Stimulated activated effector memory CD8-positive, alpha-beta T cell treated with anti-CD3 and anti-CD28 coated beads, Interleukin-12 subunit alpha, Interleukin-12 subunit beta, amount 100 ng/mL, for 72 hours (primary cell): ENCODE results near the gene EXOSC7.

ENCODE experiments used
- ATAC-seq: fragments of 150-1000 bp; cut with Tn5 transposase; 2 replicates; pipeline ENCODE4 v1.10.0; 2021
- DNase-seq, 2 donors: peaks; one replicate each; pipeline ENCODE4 v3.0.0; 2021 to 2022; ENCODE audit warnings: low spot score in 2 of 2
- H3K27ac Mint-ChIP-seq: one replicate; pipeline ENCODE4 v1.8.0; 2022; ENCODE audit warnings: mild to moderate bottlenecking, mixed read lengths
- H3K36me3 Mint-ChIP-seq: one replicate; pipeline ENCODE4 v1.8.0; 2022; ENCODE audit warnings: mild to moderate bottlenecking, mixed read lengths
- H3K4me1 Mint-ChIP-seq: one replicate; pipeline ENCODE4 v1.8.0; 2022; ENCODE audit warnings: mixed read lengths
- H3K4me3 Mint-ChIP-seq: one replicate; pipeline ENCODE4 v1.8.0; 2022; ENCODE audit warnings: mild to moderate bottlenecking, mixed read lengths
- H3K9me3 Mint-ChIP-seq: one replicate; pipeline ENCODE4 v1.8.0; 2022; ENCODE audit warnings: mixed read lengths

EXOSC7 gene

DNA sequence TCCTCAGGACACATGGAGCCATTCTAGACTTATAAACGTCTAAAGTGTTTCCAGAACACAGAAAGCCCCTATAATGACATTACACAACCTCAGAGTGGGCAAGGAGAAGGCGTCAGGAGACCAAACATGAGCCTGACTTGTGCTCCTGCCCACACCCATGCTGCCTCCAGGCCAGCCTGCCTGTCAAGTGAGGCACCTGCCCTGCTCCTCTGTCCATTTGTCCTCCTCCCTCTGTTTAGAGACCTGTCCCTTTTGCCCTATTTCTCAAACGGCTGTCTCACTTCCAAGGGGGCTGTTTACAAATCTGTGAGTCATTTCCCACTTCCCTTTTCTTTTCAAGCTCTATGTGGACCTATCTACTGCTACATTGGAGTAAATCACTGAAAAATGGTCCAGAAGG, 21.1 kb upstream of the EXOSC7 start:
- ATAC-seq, result peak; percentile 54
- H3K9me3 Mint-ChIP-seq, result no peaks in the 10 kb centered on the region
- H3K4me1 Mint-ChIP-seq, result peaks cover 48% of the 10 kb centered on the region
- peak overlapping the region; percentile 36 for H3K27ac Mint-ChIP-seq
- no peak for DNase-seq
- peaks cover 5% of the 10 kb centered on the region for H3K36me3 Mint-ChIP-seq
- no peak overlapping the region for H3K4me3 Mint-ChIP-seq

DNA sequence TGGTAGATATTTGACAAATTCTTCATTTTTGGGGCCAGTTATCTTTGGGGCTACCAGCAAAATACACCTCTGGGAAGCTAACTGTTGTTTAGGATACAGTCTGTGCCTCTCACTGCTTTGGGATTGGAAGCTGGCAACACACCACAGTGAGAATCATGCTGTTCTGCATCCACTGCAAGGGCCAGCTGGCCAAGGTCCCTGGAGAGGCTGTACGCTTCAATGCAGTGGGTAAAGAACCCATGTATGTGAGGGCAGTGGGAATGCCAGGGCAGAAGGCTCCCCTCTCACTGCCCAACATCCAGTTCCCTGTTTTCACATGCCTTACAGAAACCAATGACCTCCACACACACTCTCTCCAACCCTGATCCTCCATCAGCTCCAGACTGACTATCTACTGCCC, 20.1 kb upstream of the EXOSC7 start:
- no peaks in the 10 kb centered on the region for H3K9me3 Mint-ChIP-seq
- H3K4me3 Mint-ChIP-seq, result no peak overlapping the region
- DNase-seq (no peak), ATAC-seq (no peak)
- H3K27ac Mint-ChIP-seq, result peak overlapping the region; percentile 19
- H3K36me3 Mint-ChIP-seq, result peaks cover 5% of the 10 kb centered on the region
- H3K4me1 Mint-ChIP-seq, result peaks cover 51% of the 10 kb centered on the region

DNA sequence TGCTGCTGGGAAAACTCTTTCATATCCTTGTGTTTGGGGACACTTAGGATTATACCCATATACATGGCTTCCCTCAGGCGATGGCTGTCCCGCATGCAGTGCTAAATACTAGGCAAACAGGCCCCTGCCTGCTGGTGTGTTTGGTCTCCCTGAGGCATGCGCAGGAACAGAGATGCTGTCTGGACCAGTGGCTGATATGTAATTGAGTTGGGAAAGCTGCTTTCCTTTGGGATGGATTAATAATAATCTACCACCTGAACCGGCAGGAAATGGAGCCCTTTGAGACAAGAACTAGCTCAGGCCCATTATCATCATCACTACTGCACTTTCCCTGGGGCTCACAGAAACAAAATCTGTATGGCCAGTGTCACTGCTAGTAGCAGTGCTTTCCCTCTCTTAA, 18.1 kb upstream of the EXOSC7 start:
- DNase-seq, result no peak
- ATAC-seq, result no peak
- peaks cover 45% of the 10 kb centered on the region for H3K4me1 Mint-ChIP-seq

DNA sequence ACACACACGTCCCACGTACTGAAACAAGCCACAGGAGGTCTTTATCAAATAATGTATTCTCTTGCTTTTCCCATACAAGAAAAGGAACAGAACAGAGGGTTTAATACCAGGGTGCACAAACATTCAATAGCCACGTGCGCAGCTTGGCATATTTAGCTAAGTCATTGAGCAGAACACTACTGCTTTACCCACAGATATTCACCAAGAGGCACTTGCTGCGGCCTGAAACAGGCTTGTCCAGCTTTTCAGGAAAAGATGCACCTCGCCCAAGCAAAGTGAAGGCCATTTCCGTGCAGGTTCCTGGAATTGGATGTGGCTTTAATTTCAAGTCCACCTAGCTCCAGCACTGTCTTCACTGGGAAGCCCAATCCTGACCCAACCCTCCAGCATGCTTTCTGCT, 17.7 kb upstream of the EXOSC7 start:
- Mint-ChIP-seq H3K4me1 (peaks cover 49% of the 10 kb centered on the region), H3K4me3 (no peak overlapping the region), H3K27ac (no peak overlapping the region), H3K36me3 (peaks cover 5% of the 10 kb centered on the region), H3K9me3 (no peaks in the 10 kb centered on the region)
- no peak for DNase-seq
- ATAC-seq, result no peak

More for the DNA sequence above, 18.1 kb upstream of the EXOSC7 start:
- no peaks in the 10 kb centered on the region for H3K9me3 Mint-ChIP-seq
- peak overlapping the region; percentile 72 for H3K27ac Mint-ChIP-seq
- H3K36me3 Mint-ChIP-seq, result peaks cover 5% of the 10 kb centered on the region
- no peak overlapping the region for H3K4me3 Mint-ChIP-seq

DNA sequence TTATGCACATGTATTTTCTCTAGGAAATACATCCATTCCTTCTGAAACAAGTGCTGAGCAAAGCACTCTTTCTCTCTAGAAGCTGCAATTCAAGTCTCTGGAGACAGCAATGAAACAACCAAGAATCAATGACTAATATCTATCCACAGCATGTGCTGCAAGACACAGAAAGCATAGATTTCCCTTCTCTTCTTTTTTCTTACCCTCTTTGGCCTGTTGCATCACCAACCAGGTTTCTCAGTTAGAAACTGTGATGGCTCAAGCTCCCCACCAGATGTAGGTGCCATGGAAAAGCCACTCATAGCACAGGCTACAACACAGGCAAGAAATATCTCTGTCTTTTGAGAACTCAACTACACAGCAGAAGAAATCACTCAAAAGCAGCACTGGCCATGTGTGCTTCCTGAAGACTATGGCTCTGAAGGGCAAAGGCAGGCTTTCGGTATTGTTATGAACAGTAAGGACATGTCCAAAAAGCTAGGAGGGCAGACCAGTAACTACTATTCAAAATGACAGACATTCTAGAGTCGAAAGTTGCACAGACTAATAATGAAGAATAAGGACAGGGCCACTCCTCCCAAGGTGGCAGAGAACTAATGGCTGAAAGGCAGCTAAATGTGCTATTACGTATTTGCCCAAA, 15.5 kb upstream of the EXOSC7 start:
- no peak overlapping the region for H3K27ac Mint-ChIP-seq
- no peak overlapping the region for H3K4me3 Mint-ChIP-seq
- H3K36me3 Mint-ChIP-seq, result peaks cover 5% of the 10 kb centered on the region
- no peak for DNase-seq
- peaks cover 64% of the 10 kb centered on the region for H3K4me1 Mint-ChIP-seq
- no peaks in the 10 kb centered on the region for H3K9me3 Mint-ChIP-seq
- no peak for ATAC-seq

DNA sequence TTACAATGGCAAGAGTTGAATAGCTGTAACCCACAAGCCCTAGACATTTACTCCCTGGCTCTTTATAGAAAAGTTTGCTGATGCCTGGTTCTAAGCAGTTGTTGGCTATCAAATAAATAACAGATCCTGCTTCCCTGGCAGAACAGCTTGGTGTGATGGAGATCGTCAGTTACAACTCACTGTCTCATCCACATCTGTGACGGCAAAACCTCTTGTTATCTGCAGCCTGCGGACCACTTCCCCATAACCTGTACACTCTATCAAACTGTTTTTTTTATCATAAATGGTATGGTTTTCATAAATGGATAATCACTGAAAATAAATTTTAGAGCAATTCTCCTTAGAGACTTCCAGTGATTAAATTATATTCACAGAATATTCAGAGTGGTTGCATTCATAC, 14.2 kb upstream of the EXOSC7 start:
- Mint-ChIP-seq H3K4me1 (peaks cover 61% of the 10 kb centered on the region), H3K36me3 (peaks cover 5% of the 10 kb centered on the region), H3K4me3 (no peak overlapping the region), H3K27ac (no peak overlapping the region), H3K9me3 (no peaks in the 10 kb centered on the region)
- DNase-seq (no peak), ATAC-seq (no peak)

DNA sequence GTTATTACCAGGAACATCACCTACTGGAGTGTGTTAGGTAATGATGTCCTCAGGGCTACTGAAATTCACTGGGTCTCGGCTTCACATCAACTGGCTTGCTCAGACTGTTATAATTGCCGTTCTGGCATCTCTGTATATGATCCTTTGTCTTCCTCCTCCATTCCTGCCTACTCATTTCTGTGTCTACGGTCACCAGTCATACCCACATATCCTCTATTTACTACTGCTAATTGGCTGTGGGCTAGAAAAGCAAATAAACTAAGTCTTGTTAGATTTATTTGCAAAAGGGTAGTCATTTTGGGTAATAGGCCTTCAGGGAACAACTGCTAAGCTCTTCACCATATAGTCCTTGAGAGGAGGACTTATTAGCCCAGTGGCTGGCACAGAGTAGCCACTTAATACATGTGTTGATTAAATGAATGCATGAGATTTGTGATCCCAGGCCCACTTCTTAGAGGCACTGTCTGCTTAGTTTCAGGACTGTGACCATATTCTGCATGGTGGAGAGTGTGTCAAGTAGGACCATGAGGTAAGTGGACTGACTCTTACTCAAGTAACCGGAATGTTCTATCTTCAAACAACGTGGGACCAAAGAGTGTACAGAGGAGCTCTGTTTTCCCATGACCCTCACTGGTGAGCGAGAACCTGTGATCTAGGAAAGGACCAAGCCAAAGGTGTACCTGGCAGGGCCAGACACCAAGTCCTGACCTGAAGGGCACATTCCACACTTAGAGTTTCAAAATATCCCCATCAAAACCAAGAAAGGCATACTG, 13.2 kb upstream of the EXOSC7 start:
- Mint-ChIP-seq H3K4me1 (peaks cover 61% of the 10 kb centered on the region), H3K4me3 (no peak overlapping the region), H3K9me3 (no peaks in the 10 kb centered on the region), H3K27ac (no peak overlapping the region), H3K36me3 (no peaks in the 10 kb centered on the region)
- no peak for DNase-seq
- no peak for ATAC-seq

DNA sequence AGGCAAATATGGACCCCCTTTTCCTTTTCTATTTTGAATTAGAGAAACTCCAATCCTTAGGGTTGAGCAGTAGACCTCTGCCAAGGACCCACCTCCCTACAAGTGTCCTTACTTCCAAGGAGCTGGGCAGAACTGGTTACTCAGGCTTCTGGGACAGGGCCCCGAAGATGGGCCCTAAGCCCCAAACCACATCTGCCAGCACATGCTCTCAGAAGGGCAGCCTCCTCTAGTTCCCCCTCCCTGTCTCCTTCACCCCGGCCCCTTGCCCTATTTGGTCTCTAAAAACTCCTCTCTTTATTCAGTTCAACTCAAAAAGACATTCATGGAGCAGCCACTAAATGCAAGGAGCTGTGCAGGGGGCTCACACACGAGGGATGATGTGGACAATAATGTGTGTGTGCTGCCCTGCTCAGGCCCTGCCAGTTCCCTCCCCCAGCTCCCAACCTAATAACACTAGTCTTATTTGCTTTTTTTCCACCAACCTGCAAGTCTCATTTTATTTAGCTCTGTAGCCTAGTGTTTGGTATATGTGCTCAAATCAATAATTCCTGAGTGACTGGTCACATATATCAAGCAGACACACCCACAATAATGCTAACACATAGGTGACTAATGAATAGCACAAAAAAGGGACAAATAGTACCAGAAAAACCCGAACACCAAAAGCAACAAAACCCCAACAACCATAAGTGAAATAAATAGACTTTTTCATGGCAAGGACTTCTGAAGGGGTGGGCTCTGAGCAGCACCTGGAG, 12.3 kb upstream of the EXOSC7 start:
- DNase-seq, result no peak
- H3K4me1 Mint-ChIP-seq, result peaks cover 59% of the 10 kb centered on the region
- ATAC-seq, result no peak
- no peak overlapping the region for H3K4me3 Mint-ChIP-seq
- peak overlapping the region; percentile 41 for H3K27ac Mint-ChIP-seq
- H3K9me3 Mint-ChIP-seq, result no peaks in the 10 kb centered on the region
- no peaks in the 10 kb centered on the region for H3K36me3 Mint-ChIP-seq

DNA sequence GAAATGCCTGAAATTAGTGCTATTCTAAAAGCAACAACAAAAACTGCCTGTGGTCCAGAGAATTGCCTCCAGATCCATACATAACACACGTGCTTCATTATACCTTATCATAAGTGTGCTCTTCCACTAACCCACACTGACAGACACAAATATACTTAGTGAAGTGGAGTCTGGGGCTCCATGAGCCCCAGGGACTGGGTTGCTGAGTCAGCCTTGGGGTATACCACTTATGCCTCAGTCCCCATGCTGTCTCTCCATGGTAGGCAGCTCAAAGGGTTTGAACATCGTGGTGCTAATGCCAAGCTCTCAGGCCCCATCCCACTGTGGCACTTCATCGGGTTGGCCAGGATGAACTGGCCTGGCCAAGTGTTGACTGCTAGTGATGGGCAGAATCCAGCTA, 10.9 kb upstream of the EXOSC7 start:
- no peaks in the 10 kb centered on the region for H3K9me3 Mint-ChIP-seq
- no peak overlapping the region for H3K27ac Mint-ChIP-seq
- ATAC-seq (no peak), DNase-seq (no peak)
- no peak overlapping the region for H3K4me3 Mint-ChIP-seq
- no peaks in the 10 kb centered on the region for H3K36me3 Mint-ChIP-seq
- H3K4me1 Mint-ChIP-seq, result peaks cover 73% of the 10 kb centered on the region

DNA sequence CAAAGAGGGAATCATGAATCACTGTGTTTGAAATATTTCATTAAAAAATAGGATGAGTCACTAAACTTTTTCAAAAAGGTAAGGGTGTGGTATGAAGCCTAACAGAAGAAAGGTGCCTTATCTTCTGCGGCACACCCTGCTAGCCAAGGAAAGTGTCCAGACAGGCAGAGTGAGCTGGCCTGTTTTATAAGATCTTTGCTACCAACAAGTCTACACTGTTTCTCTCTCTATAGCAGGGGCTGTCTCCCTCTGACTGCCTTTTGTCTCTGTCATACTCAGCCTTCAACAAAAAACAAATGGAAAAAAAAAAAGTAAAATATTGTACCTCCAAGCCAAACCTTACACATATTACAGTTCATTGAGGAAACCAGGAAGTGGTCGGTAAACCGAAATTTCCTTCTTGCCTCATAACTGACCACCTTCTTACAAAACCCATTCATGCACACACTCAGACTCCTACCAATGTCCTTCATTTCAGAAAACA, 9.2 kb upstream of the EXOSC7 start:
- H3K4me1 Mint-ChIP-seq, result peaks cover 74% of the 10 kb centered on the region
- no peak overlapping the region for H3K4me3 Mint-ChIP-seq
- ATAC-seq, result peak; percentile 74
- no peaks in the 10 kb centered on the region for H3K36me3 Mint-ChIP-seq
- H3K9me3 Mint-ChIP-seq, result no peaks in the 10 kb centered on the region
- peak overlapping the region; percentile 44 for H3K27ac Mint-ChIP-seq
- DNase-seq, result no peak

DNA sequence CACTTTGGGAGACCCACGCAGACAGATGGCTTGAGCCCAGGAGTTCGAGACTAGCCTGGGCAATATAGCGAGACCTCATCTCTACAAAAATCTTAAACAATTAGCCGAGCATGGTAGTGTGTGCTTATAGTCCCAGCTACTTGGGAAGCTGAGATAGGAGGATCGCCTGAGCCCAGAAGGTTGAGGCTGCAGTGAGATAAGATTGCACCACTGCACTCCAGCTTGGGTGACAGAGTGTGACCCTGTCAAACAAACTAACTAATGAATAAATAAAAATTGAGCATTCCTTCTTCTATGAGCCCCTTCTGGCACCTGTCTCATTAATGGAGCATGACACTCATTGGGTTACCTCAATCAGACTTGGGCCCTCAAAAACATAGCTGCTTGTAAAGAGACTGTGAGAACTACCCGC, 7.6 kb upstream of the EXOSC7 start:
- no peak for ATAC-seq
- no peak overlapping the region for H3K27ac Mint-ChIP-seq

DNA sequence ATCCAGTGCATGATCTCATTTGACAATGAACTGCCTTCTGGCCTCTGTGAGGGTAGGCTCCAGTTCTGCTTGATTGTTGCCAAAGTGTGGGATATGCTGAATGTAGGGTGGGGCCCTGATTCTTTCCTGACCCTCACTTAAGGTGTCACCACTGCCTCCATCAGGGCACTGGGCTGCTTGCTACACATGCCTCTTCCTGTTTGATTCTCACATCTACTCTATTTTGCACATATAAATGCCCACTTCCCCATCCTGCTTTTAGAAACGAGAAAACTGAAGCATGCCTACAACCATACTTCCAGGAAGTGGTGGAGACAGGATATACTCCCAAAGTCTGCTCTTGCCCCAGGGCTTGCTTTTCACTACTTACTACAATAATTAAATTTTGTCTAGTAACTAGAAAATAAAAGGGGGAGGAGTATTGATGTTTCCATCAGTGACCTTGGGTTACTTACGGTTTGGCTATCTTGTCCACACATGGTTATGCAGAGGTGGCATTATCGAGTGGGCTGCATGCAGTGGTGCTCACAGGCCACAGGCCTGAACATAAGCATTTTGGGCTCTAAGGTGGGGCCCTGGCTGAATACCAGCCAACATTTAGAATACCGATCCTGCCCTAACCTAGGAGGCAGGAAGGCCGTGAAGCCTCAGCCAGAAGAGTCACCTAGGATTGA, 6.8 kb upstream of the EXOSC7 start:
- ATAC-seq, result no peak
- no peak overlapping the region for H3K4me3 Mint-ChIP-seq
- peaks cover 3% of the 10 kb centered on the region for H3K36me3 Mint-ChIP-seq
- H3K4me1 Mint-ChIP-seq, result peaks cover 54% of the 10 kb centered on the region
- peak overlapping the region; percentile 46 for H3K27ac Mint-ChIP-seq
- no peaks in the 10 kb centered on the region for H3K9me3 Mint-ChIP-seq
- no peak for DNase-seq

More for the DNA sequence above, 7.6 kb upstream of the EXOSC7 start:
- peaks cover 59% of the 10 kb centered on the region for H3K4me1 Mint-ChIP-seq
- DNase-seq, result no peak
- H3K4me3 Mint-ChIP-seq, result no peak overlapping the region
- H3K36me3 Mint-ChIP-seq, result no peaks in the 10 kb centered on the region
- H3K9me3 Mint-ChIP-seq, result no peaks in the 10 kb centered on the region

DNA sequence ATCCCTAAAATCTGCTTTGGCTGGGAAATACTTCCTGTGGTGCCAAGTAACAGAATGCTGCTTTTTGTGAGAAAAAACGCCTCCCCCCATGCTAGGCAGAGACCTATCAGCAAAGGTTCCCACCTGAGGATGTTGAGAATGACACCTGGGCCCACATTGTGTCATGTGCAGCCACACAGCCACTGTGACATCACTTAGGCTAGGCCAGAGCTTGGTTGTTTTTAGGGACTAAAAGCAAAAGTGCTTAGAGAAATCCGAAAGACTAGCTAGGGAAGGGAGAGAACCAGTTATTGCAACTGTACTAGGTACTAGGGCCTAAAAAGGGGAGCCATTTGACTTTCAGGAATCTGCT, 6.2 kb upstream of the EXOSC7 start:
- peak overlapping the region; percentile 46 for H3K27ac Mint-ChIP-seq
- peaks cover 54% of the 10 kb centered on the region for H3K4me1 Mint-ChIP-seq
- no peak overlapping the region for H3K4me3 Mint-ChIP-seq
- no peaks in the 10 kb centered on the region for H3K9me3 Mint-ChIP-seq
- peaks cover 5% of the 10 kb centered on the region for H3K36me3 Mint-ChIP-seq
- ATAC-seq, result peak; percentile 47
- DNase-seq, result no peak

DNA sequence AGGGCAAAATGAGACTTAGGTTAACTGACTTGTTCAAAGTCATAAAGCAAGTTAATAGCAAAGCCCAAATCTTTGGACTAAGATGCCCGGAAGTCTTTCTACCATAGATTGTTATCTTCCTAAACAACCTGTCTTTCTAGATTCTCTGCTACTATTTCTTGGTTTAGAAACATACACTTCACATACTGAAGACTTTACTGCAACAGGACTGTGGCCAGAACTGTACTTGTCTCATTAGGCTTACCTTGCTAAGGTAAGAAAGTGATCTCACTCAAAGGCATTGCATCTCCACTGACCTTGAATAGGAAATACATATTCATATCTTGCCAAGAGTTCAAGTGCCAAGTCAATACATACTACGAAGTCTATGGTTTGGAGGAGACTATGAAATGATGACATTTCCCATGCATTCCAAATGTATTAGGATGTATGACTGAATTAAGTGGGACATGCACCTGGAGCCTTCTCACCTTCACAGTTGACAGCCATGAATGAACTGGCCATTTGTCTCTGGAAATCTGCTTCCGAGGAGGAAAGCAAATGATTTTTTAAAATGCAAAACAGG, 5.0 kb upstream of the EXOSC7 start:
- ATAC-seq (no peak), DNase-seq (no peak)
- H3K4me1 Mint-ChIP-seq, result peaks cover 50% of the 10 kb centered on the region
- H3K4me3 Mint-ChIP-seq, result no peak overlapping the region
- peak overlapping the region; percentile 46 for H3K27ac Mint-ChIP-seq
- H3K36me3 Mint-ChIP-seq, result peaks cover 16% of the 10 kb centered on the region
- no peaks in the 10 kb centered on the region for H3K9me3 Mint-ChIP-seq

DNA sequence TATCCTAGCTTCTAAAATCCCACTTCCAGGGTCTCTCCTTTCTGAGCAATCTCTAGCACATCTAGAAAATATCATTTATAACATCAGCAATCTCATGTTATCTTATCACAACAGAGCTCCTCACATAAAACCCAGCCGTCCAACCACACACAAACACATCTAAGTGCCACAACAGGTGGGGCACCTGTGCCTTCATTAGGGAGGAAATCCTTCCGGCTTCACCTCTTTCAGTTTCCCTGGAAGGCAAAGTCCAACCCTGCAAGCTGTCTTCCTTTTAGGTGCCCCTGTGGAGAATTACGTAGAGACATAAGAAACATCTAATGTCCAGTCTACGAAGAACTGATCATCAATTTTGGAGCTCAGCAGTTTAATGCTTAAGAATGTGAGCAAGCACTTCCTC, 1.6 kb upstream of the EXOSC7 start:
- no peak for DNase-seq
- H3K27ac Mint-ChIP-seq, result no peak overlapping the region
- ATAC-seq, result no peak
- H3K4me3 Mint-ChIP-seq, result peak overlapping the region; percentile 95
- H3K36me3 Mint-ChIP-seq, result peaks cover 25% of the 10 kb centered on the region
- peaks cover 55% of the 10 kb centered on the region for H3K4me1 Mint-ChIP-seq
- H3K9me3 Mint-ChIP-seq, result no peaks in the 10 kb centered on the region
